Panc1 (cell line): Measurements from ENCODE around the gene ZSWIM7.

ENCODE experiments used
- POLR2AphosphoS5 ChIP-seq: IDR thresholded peaks from 2 replicates; pipeline ENCODE4 v1.6.1; 2012; ENCODE audit warnings: mild to moderate bottlenecking, low read depth, low read length, moderate library complexity
- TCF7L2 ChIP-seq: IDR thresholded peaks from 2 replicates; pipeline ENCODE4 v1.6.1; 2011; ENCODE audit warnings: mild to moderate bottlenecking, low read depth, low read length, inconsistent platforms
- TF ChIP-seq, protein P1 (sequence below): fragments of 450-650 bp; IDR thresholded peaks from 2 replicates; pipeline ENCODE4 v1.5.1; 2017; ENCODE audit warnings: mild to moderate bottlenecking
- TF ChIP-seq, protein P2 (sequence below), 2 experiments: IDR thresholded peaks; 2 replicates each; pipeline ENCODE4 v1.6.1; 2011 to 2012; ENCODE audit warnings: low read depth in 2 of 2, control low read depth in 1 of 2, low read length in 1 of 2, mild to moderate bottlenecking in 1 of 2, moderate library complexity in 1 of 2; ENCODE audit not compliant: insufficient read depth in 1 of 2

DNA sequence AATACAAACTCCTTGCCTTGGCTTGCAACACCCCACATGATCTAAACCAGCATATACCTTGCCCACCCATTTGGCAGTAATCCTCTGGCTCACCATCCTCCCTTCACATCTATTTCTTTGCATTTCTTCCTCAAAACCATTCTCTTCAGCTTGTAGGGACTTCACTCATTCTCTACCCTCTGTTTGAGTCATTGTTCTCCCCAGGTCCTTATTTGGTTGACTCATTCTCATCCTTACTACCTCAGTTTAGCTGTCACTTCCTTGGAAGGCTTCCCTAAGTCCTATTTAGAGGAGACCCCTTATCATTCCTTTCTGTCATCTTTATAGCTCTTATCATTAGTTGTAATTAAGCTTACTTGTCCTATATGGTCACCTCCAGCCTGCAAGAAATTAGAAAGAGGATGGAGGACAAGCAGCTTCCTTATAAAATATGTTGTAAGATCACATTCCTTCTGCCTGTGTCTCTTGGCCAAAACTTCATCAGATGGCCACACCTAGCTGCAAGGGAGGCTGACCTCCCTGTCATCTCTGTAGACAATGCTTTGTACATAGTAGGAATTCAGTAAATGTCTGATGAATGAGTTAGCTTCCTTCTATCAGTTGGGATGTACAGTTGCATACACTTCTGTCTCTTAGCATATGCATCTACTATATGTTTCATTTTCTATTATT is 1.9 kb upstream of the ZSWIM7 start:
- TF ChIP-seq, protein P1, sequence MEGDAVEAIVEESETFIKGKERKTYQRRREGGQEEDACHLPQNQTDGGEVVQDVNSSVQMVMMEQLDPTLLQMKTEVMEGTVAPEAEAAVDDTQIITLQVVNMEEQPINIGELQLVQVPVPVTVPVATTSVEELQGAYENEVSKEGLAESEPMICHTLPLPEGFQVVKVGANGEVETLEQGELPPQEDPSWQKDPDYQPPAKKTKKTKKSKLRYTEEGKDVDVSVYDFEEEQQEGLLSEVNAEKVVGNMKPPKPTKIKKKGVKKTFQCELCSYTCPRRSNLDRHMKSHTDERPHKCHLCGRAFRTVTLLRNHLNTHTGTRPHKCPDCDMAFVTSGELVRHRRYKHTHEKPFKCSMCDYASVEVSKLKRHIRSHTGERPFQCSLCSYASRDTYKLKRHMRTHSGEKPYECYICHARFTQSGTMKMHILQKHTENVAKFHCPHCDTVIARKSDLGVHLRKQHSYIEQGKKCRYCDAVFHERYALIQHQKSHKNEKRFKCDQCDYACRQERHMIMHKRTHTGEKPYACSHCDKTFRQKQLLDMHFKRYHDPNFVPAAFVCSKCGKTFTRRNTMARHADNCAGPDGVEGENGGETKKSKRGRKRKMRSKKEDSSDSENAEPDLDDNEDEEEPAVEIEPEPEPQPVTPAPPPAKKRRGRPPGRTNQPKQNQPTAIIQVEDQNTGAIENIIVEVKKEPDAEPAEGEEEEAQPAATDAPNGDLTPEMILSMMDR = no peak
- no peak for TF ChIP-seq TCF7L2
- no peak for TF ChIP-seq POLR2AphosphoS5
- TF ChIP-seq, protein P2, sequence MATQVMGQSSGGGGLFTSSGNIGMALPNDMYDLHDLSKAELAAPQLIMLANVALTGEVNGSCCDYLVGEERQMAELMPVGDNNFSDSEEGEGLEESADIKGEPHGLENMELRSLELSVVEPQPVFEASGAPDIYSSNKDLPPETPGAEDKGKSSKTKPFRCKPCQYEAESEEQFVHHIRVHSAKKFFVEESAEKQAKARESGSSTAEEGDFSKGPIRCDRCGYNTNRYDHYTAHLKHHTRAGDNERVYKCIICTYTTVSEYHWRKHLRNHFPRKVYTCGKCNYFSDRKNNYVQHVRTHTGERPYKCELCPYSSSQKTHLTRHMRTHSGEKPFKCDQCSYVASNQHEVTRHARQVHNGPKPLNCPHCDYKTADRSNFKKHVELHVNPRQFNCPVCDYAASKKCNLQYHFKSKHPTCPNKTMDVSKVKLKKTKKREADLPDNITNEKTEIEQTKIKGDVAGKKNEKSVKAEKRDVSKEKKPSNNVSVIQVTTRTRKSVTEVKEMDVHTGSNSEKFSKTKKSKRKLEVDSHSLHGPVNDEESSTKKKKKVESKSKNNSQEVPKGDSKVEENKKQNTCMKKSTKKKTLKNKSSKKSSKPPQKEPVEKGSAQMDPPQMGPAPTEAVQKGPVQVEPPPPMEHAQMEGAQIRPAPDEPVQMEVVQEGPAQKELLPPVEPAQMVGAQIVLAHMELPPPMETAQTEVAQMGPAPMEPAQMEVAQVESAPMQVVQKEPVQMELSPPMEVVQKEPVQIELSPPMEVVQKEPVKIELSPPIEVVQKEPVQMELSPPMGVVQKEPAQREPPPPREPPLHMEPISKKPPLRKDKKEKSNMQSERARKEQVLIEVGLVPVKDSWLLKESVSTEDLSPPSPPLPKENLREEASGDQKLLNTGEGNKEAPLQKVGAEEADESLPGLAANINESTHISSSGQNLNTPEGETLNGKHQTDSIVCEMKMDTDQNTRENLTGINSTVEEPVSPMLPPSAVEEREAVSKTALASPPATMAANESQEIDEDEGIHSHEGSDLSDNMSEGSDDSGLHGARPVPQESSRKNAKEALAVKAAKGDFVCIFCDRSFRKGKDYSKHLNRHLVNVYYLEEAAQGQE (IDR thresholded peaks at IDR 0.05; ENCODE audit: insufficient read depth in 1 of 2, low read depth in 2 of 2, low read length in 1 of 2) = no peak
